ENCODE results near the gene MMP14. TPM values are rescaled to one million over a fixed set of nuclear protein-coding genes. Genes with fewer than 3 reads are reported as not detected.
"Not testable (repeated sequence)": the region's sequence is repeated elsewhere in the genome, so short reads cannot be mapped to it uniquely, and the experiment has no call there.

The MMP14 gene
- total and polyA plus RNA-seq, 4 donors = 29.8 to 250 (median 153) TPM

GRCh38 chr14:22854963-22855724, 18.8 kb downstream of the MMP14 start:
- no peak overlapping the region for H3K4me3 ChIP-seq (ENCODE audit: low read length in 2 of 2)
- DNase-seq = no peak
- no peak for ATAC-seq (ENCODE audit: low FRiP score)
- no peaks in the 10 kb centered on the region for H3K27me3 ChIP-seq (ENCODE audit: control insufficient read depth in 1 of 2, insufficient read depth in 2 of 2, low read length in 1 of 2)
- no peaks in the 10 kb centered on the region for H3K4me1 ChIP-seq (ENCODE audit: control insufficient read depth in 1 of 2, insufficient read depth in 2 of 2, low read length in 2 of 2)
- no peaks in the 10 kb centered on the region for H3K9me3 ChIP-seq (ENCODE audit: control insufficient read depth, low read length)
- H3K27ac ChIP-seq (ENCODE audit: low read depth in 1 of 2, low read length in 2 of 2) = no peak overlapping the region
- WGBS, 2 donors = 88 to 91% methylated on average over 8 of the region's 8 CpGs
- H3K36me3 ChIP-seq (ENCODE audit: control insufficient read depth in 1 of 2, insufficient read depth in 2 of 2, low read length in 1 of 2) = no peaks in the 10 kb centered on the region
- intact Hi-C loops (cut with DNase I) = loop anchor here in 1 of 2 donors (5.0 to 10.0 kb wide), 2 partner anchors 200 to 298 kb away; no protein-coding TSS in a partner anchor

GRCh38 chr14:22856428-22856827, 20.0 kb downstream of the MMP14 start:
- ATAC-seq (ENCODE audit: low FRiP score) (no peak), DNase-seq (no peak)
- intact Hi-C loops (cut with DNase I) = loop anchor here in 1 of 2 donors (10.0 kb wide), 1 partner anchor 202 kb away; no protein-coding TSS in a partner anchor
- H3K4me3 ChIP-seq (ENCODE audit: low read length in 2 of 2) = no peak overlapping the region
- no peaks in the 10 kb centered on the region for H3K27me3 ChIP-seq (ENCODE audit: control insufficient read depth in 1 of 2, insufficient read depth in 2 of 2, low read length in 1 of 2)
- WGBS, 2 donors = 96 to 97% methylated on average over 5 of the region's 5 CpGs
- H3K36me3 ChIP-seq (ENCODE audit: control insufficient read depth in 1 of 2, insufficient read depth in 2 of 2, low read length in 1 of 2) = no peaks in the 10 kb centered on the region
- H3K27ac ChIP-seq (ENCODE audit: low read depth in 1 of 2, low read length in 2 of 2) = no peak overlapping the region
- no peaks in the 10 kb centered on the region for H3K9me3 ChIP-seq (ENCODE audit: control insufficient read depth, low read length)
- H3K4me1 ChIP-seq (ENCODE audit: control insufficient read depth in 1 of 2, insufficient read depth in 2 of 2, low read length in 2 of 2) = no peaks in the 10 kb centered on the region

GRCh38 chr14:22860377-22860776, 24.0 kb downstream of the MMP14 start:
- H3K4me3 ChIP-seq (ENCODE audit: low read length in 2 of 2); intact Hi-C loops (cut with DNase I); ATAC-seq (ENCODE audit: low FRiP score); H3K4me1 ChIP-seq (ENCODE audit: control insufficient read depth in 1 of 2, insufficient read depth in 2 of 2, low read length in 2 of 2); H3K36me3 ChIP-seq (ENCODE audit: control insufficient read depth in 1 of 2, insufficient read depth in 2 of 2, low read length in 1 of 2); H3K9me3 ChIP-seq (ENCODE audit: control insufficient read depth, low read length); H3K27me3 ChIP-seq (ENCODE audit: control insufficient read depth in 1 of 2, insufficient read depth in 2 of 2, low read length in 1 of 2); H3K27ac ChIP-seq (ENCODE audit: low read depth in 1 of 2, low read length in 2 of 2): not testable (repeated sequence)
- WGBS, 2 donors = 58 to 80% methylated on average over 3 of the region's 3 CpGs
- peak; percentile 4 to 6 for DNase-seq

GRCh38 chr14:22861651-22862050, 25.3 kb downstream of the MMP14 start:
- intact Hi-C loops (cut with DNase I) = no loop called here

GRCh38 chr14:22864979-22865378, 28.6 kb downstream of the MMP14 start:
- no peak overlapping the region for H3K27ac ChIP-seq (ENCODE audit: low read depth in 1 of 2, low read length in 2 of 2)
- intact Hi-C loops (cut with DNase I) = no loop called here
- WGBS, 2 donors = 82 to 84% methylated on average over 4 of the region's 4 CpGs

More at GRCh38 chr14:22861651-22862050, 25.3 kb downstream of the MMP14 start:
- Histone ChIP-seq H3K27ac (ENCODE audit: low read depth in 1 of 2, low read length in 2 of 2) (no peak overlapping the region), H3K27me3 (ENCODE audit: control insufficient read depth in 1 of 2, insufficient read depth in 2 of 2, low read length in 1 of 2) (no peaks in the 10 kb centered on the region), H3K9me3 (ENCODE audit: control insufficient read depth, low read length) (no peaks in the 10 kb centered on the region), H3K4me3 (ENCODE audit: low read length in 2 of 2) (no peak overlapping the region), H3K36me3 (ENCODE audit: control insufficient read depth in 1 of 2, insufficient read depth in 2 of 2, low read length in 1 of 2) (no peaks in the 10 kb centered on the region), H3K4me1 (ENCODE audit: control insufficient read depth in 1 of 2, insufficient read depth in 2 of 2, low read length in 2 of 2) (no peaks in the 10 kb centered on the region)
- ATAC-seq (ENCODE audit: low FRiP score) = no peak
- no peak for DNase-seq

GRCh38 chr14:22865424-22866405, 29.3 kb downstream of the MMP14 start:
- Histone ChIP-seq H3K36me3 (ENCODE audit: control insufficient read depth in 1 of 2, insufficient read depth in 2 of 2, low read length in 1 of 2) (no peaks in the 10 kb centered on the region), H3K27ac (ENCODE audit: low read depth in 1 of 2, low read length in 2 of 2) (no peak overlapping the region), H3K4me3 (ENCODE audit: low read length in 2 of 2) (no peak overlapping the region), H3K9me3 (ENCODE audit: control insufficient read depth, low read length) (no peaks in the 10 kb centered on the region), H3K4me1 (ENCODE audit: control insufficient read depth in 1 of 2, insufficient read depth in 2 of 2, low read length in 2 of 2) (no peaks in the 10 kb centered on the region), H3K27me3 (ENCODE audit: control insufficient read depth in 1 of 2, insufficient read depth in 2 of 2, low read length in 1 of 2) (no peaks in the 10 kb centered on the region)
- intact Hi-C loops (cut with DNase I) = no loop called here
- ATAC-seq (ENCODE audit: low FRiP score) (no peak), DNase-seq (peak; percentile 47 to 53)
- 53 to 55% methylated on average over 6 of the region's 6 CpGs for WGBS, 2 donors

More at GRCh38 chr14:22864979-22865378, 28.6 kb downstream of the MMP14 start:
- ATAC-seq (ENCODE audit: low FRiP score) = no peak
- H3K27me3 ChIP-seq (ENCODE audit: control insufficient read depth in 1 of 2, insufficient read depth in 2 of 2, low read length in 1 of 2) = no peaks in the 10 kb centered on the region
- no peak overlapping the region for H3K4me3 ChIP-seq (ENCODE audit: low read length in 2 of 2)
- H3K4me1 ChIP-seq (ENCODE audit: control insufficient read depth in 1 of 2, insufficient read depth in 2 of 2, low read length in 2 of 2) = no peaks in the 10 kb centered on the region
- H3K36me3 ChIP-seq (ENCODE audit: control insufficient read depth in 1 of 2, insufficient read depth in 2 of 2, low read length in 1 of 2) = no peaks in the 10 kb centered on the region
- H3K9me3 ChIP-seq (ENCODE audit: control insufficient read depth, low read length) = no peaks in the 10 kb centered on the region
- peak in 1 of 2 donors; percentile 32 for DNase-seq

GRCh38 chr14:22866874-22867273, 30.5 kb downstream of the MMP14 start:
- intact Hi-C loops (cut with DNase I) = no loop called here
- Histone ChIP-seq H3K4me1 (ENCODE audit: control insufficient read depth in 1 of 2, insufficient read depth in 2 of 2, low read length in 2 of 2) (no peaks in the 10 kb centered on the region), H3K36me3 (ENCODE audit: control insufficient read depth in 1 of 2, insufficient read depth in 2 of 2, low read length in 1 of 2) (no peaks in the 10 kb centered on the region), H3K27ac (ENCODE audit: low read depth in 1 of 2, low read length in 2 of 2) (no peak overlapping the region), H3K9me3 (ENCODE audit: control insufficient read depth, low read length) (no peaks in the 10 kb centered on the region), H3K27me3 (ENCODE audit: control insufficient read depth in 1 of 2, insufficient read depth in 2 of 2, low read length in 1 of 2) (no peaks in the 10 kb centered on the region), H3K4me3 (ENCODE audit: low read length in 2 of 2) (no peak overlapping the region)
- no peak for ATAC-seq (ENCODE audit: low FRiP score)
- 90 to 95% methylated on average over 5 of the region's 5 CpGs for WGBS, 2 donors
- DNase-seq = peak in 1 of 2 donors; percentile 25

GRCh38 chr14:22870811-22871223, 34.4 kb downstream of the MMP14 start:
- intact Hi-C loops (cut with DNase I) = no loop called here
- Histone ChIP-seq H3K36me3 (ENCODE audit: control insufficient read depth in 1 of 2, insufficient read depth in 2 of 2, low read length in 1 of 2) (peaks cover 3 to 12% of the 10 kb centered on the region in 2 donors), H3K27ac (ENCODE audit: low read depth in 1 of 2, low read length in 2 of 2) (peak overlapping the region; percentile 81 to 94), H3K4me1 (ENCODE audit: control insufficient read depth in 1 of 2, insufficient read depth in 2 of 2, low read length in 2 of 2) (no peaks in the 10 kb centered on the region), H3K9me3 (ENCODE audit: control insufficient read depth, low read length) (no peaks in the 10 kb centered on the region), H3K27me3 (ENCODE audit: control insufficient read depth in 1 of 2, insufficient read depth in 2 of 2, low read length in 1 of 2) (no peaks in the 10 kb centered on the region), H3K4me3 (ENCODE audit: low read length in 2 of 2) (peak overlapping the region; percentile 50 to 79)
- WGBS, 2 donors = 3% methylated on average over 1 of the region's 1 CpG
- ATAC-seq (ENCODE audit: low FRiP score) (peak; percentile 29), DNase-seq (no peak)
